Stimulated activated naive CD4-positive, alpha-beta T cell treated with Interleukin-2 at 50 U/mL for 16 hours (primary cell): ENCODE measurements around the gene ALKBH2.

ENCODE experiments used
- DNase-seq: peaks from one replicate; lab custom pipeline; 2025; lab: John Stamatoyannopoulos, UW

The ALKBH2 gene

DNA sequence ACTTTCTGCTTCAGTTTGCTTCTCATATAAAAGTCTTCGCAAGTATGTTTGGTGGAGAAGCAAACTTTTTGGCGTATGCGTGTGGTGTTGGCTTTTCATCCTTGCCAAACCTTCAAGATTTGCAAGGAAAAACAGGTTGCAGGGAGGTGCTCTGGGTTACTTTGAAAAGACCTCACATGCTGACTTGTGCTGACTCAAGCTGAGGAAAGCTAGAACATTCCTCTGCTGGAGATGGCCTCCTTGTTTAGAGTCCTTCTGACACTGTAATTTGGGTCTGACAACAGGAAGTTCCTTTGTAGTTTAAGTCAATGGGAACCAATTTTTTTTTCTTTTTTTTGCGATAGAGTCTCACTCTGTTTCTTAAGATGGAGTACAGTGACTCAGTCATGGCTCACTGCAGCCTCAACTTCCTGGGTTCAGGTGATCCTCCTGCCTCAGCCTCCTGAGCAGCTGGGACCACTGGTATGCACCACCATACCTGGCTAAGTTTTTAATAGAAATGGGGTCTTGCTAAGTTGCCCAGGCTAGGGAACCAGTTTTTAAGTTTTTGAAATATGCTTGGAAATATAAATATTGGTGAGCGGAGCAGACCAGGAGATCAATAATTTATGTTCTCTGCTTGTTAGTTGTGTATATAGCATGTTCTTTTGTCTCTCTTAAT lies 20.5 kb upstream of the ALKBH2 start:
- DNase-seq: no peak

DNA sequence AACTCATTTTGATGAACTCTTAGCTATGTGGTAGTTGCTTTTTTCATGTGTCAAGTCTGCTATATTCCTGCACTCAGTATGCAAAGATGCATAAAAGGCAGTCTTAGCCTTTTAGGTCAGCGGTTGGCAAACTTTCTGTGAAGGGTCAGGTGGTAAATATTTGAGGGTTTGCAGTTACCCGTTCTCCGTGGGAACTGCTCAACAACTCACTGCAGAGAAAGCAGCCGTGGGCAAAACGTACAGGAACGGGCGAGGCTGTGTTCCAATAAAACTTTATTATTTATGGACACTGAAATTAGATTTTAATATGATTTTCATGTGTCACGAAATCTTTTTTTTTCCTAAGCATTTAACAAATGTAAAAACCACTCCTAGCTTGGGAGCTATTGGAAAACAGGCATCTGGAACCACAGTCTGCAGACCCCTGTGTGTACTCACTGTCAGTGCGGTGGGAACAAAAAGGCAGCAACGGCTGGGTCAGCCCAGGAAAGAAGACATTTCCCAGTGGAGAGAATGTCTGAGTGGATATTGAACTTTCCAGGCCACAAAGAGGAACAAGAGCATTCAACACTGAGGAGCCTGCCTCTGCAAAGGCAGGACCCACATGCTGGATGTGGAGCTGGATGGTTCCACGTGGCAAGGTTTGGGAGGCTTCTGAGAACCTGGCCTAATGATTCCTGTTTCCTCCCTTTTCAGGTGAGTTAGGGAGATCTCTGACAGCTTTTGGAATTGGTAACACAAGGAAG lies 19.6 kb upstream of the ALKBH2 start:
- DNase-seq: no peak

DNA sequence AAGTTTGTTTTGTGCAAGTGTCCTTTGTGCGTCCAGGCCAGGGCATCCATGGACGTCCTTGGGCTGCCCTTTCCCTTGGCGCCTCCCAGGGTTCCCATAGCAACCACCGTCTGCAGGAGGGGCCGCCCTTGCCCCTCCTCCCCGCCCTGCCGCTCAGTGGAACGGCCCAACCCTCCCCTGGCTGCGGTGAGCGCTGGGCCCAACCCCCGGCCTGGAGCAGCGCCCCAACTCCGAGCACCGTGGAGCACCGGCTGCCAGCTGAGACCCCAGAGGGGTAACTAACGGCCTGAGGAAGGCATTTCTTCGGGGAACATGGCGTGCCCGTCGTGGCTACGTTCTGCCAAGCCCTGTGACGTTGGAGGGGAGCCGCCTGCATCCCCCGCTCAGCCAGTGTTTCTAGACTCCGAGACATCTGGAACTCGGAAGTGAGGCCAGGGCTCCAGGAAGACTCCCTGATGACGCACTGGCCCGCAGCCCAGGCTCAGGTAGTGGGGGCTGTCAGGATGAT lies 17.8 kb upstream of the ALKBH2 start:
- peak; percentile 38 for DNase-seq

DNA sequence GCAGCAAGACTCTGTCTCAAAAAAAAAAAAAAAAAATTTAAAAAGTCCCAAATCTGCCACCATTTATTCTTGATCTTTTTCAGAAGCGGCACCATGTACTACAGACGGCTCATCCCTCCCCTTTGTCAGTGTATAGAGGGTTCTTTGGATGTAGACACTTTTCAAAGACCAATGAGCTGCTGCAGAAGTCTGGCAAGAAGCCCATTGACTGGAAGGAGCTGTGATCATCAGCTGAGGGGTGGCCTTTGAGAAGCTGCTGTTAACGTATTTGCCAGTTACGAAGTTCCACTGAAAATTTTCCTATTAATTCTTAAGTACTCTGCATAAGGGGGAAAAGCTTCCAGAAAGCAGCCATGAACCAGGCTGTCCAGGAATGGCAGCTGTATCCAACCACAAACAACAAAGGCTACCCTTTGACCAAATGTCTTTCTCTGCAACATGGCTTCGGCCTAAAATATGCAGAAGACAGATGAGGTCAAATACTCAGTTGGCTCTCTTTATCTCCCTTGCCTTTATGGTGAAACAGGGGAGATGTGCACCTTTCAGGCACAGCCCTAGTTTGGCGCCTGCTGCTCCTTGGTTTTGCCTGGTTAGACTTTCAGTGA lies 16.6 kb upstream of the ALKBH2 start:
- no peak for DNase-seq

DNA sequence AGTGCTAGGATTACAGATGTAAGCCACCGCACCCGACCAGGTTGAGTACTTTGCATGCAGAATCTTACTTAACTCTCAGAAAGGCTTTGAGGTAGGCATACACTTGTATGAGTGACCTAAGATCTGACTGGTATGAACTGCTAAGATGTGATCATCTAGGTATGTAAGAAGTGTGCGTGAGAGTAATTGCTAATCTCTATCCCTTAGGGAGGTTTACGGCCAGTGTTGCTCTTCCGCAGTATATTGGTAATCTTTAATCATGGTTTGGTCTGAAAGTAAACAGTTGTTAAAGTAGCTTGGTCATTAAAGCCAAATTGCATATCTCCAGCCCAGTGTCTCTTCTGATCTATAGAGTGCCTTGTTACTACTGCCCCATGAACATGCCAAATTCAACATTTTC lies 11.9 kb upstream of the ALKBH2 start:
- DNase-seq: no peak

DNA sequence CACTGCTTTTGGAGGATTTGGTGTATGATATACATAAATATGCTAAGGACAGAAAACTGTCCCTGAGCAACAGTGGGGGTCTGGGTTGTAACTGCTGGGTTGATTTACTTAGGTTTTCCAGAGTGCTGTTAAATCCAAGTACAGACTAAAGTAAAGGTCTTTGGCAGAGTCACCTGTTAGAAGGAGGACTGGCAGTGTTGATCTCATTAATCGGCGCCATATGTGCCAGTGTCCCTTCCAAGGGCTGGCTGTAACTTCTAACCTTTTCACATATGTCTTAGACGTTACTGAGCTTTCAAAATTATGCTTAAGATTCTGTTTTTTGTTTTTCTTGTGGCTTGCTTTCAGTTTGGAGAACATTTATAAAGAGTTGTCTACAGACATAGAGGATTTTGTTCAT lies 9.2 kb upstream of the ALKBH2 start:
- no peak for DNase-seq

DNA sequence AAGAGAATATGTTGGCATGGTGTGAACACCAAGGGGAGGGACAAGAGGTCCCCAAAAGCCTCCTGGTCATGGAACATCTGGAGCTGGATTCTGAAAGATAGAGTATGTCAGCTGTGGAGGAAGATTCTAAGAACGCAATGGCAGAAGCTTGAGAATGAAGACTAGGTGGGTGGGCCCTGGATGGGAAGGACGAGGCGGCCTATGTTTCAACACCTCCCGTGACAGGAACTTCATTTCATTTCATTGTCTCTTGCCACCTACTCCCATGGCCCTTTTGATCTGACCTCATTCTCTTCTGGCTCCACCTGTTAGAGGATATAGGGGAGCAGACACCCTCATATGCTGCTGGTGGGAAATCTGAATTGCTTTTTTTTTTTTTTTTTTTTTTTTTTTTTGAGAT lies 7.5 kb upstream of the ALKBH2 start:
- DNase-seq: no peak

DNA sequence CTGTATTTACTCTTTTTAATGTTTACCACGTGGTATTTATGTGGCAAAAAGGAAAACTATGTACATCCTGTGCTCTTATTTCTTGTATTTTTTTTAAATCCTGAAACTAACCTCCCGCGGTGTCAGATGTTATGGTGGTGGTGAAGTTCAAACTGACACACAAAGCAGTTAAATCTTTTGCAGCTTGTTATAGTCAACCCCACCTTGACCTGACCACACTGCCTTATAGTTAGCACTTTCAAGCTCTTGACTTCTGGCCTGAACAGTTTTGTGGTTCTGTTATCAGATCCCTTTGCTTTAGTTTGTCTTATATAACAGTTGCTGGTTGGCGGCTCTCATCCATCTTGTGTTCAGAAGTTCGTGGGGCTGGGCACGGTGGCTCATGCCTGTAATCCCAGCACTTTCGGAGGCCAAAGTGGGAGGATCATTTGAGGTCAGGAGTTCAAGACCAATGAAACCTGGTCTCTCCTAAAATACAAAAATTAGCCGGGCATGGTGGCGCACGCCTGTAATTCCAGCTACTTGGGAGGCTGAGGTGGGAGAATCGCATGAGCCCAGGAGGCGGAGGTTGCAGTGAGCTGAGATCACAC lies 6.3 kb upstream of the ALKBH2 start:
- DNase-seq: no peak

DNA sequence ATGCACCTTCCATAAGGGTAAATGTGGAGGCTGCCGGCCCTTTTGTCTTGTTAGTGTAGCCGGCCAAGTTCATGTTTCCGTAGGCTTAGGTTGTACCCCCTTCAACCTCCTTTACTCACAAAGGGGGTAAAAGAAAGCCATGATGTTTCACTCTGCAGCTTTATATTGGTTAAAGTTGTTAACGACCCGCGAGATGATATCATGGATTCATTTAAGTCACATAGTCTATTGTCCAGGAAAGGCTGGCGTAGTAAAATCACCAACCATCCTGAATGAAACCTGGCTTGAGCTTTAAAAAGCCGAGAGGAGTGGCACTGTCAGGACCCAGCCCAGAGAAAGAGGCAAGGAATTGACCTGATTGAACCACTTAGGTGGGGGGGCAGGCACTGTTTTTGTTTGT lies 5.4 kb upstream of the ALKBH2 start:
- DNase-seq: no peak

DNA sequence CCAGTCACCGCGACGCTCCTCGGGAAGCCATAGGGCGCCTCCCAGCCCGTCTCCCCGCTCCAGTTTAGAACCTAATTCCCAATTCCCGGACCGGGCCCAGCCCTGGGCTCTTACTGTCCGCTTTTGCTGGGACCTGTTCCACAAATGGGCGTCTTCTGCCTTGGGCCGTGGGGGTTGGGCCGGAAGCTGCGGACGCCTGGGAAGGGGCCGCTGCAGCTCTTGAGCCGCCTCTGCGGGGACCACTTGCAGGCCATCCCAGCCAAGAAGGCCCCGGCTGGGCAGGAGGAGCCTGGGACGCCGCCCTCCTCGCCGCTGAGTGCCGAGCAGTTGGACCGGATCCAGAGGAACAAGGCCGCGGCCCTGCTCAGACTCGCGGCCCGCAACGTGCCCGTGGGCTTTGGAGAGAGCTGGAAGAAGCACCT lies 4.9 kb upstream of the ALKBH2 start:
- DNase-seq: no peak

DNA sequence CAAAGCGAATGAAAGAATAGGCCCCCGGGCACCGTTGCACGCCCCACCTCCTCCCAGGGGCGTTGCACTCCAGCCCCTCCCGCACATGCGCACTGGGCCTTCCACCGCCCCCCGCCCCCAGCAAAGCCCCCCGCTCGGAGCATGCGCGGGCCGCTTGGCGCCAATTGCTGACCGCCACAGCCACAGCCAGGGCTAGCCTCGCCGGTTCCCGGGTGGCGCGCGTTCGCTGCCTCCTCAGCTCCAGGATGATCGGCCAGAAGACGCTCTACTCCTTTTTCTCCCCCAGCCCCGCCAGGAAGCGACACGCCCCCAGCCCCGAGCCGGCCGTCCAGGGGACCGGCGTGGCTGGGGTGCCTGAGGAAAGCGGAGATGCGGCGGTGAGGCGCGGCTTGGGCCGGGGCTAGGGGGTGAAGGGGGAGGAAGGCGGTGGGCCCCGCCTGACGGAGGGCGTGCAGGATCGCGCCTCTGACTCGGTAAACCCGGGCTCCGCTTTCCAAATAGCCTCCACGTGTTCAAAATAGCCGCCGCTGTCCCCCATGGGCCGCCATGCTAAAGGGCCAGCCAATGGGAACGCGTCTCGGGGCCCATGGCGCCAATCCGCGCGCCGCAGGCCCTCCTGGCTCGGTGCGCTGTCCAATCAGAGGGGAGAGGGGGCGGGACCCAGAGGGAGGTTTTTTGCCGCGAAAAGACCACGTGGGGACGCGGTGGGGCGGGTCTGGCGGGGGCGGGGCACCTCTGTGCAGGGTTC lies 4.3 kb upstream of the ALKBH2 start, which contains the start of gene UNG:
Gene UNG, plus strand, starts transcription at position 163 of the 748 bp plus-strand sequence. Its CDS starts 83 bp downstream, at position 246.
- DNase-seq: peak; percentile 96

DNA sequence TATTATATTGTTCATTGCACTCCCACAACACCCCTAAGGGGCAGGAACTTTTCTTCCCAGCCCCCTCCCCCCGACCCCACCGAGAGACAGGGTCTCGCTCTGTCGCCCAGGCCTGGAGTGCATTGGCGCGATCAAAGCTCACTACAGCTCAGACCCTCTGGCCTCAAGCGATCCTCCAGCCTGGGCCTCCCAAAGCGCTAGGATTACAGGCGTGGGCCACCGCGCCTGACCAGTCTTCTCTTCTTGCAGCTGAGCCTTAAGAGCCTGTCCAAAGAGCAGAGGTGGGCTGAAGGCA lies 3.8 kb upstream of the ALKBH2 start:
- no peak for DNase-seq

DNA sequence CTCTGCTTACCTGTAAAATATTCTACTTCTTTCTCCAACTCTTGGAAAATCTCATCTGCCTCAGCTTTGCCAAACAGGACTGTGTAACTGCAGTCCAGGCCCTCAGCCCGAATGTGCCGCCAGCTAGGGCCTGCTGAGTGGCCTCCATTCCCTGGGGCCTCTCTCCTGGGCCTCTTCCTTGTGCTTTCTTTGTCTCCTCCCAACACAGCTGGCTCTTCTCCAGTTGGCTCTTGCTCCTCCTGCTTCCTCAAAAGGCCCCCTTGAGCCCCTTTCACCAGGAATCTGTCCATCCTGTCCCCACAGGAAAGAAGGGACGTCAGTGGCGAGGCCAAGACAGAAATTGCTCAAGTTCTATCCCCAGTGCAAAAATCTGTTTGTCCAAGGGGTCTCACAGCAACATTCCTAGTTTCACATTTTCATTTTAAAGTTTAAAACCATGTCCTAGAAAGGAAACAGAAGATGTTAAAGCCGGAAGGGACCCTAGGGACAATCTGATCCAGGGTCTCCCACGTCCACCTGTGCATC lies 713 bp downstream of the ALKBH2 start:
- DNase-seq: no peak

DNA sequence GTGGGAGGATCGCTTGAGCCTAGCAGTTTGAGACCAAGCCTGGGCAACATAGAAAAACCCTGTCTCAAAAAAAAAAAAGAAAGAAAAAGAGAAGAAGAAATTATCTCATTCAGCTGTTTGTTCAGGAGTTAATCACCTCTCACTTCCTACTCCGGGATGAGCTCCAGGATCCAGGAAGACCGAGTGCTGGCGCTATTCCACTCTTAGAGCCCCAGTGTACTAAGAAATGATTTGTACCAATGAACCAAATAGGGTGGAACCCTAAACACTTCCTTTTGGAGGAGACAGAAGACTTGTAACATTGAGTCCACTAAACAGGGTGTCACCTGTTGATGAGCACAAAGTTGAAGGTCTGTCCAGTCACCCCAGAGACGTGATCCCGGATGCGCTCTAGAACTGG lies 3.6 kb downstream of the ALKBH2 start:
- no peak for DNase-seq

DNA sequence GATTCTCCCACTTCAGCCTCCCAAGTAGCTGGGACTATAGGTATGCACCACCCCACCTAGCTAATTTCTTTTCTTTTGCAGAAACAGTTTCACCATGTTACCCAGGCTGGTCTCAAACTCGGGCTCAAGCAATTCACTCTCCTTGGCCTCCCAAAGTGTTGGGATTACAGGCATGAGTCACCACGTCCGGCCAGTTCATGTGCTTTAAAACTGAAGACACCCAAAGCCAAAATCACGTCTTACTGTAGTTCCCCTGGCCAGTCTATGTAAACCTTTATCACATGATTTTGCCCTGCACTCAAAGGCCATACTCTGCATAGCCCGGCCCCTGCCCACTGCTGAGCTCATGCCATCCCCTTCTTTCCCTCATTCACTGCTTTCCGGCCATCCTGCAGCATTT lies 4.5 kb downstream of the ALKBH2 start:
- DNase-seq: no peak

DNA sequence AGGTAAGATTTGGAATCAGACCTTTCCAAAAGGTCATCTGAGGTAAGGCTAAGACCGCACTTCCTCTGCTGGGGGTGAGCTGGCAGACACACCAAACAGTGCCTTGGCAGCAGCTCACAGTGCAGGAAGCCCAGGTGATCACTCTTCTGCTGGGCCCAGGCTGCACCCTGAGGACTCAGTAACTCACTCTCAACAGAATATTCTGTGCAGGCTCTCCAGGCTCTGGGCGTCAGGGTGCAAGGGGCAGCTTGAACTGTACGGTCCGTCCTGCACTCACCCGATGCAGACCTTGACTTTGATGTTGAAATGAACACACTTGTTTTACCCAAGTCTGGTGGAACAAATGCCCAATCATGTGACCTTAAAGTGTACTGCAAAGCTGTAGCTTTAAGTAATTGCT lies 6.0 kb downstream of the ALKBH2 start:
- no peak for DNase-seq

DNA sequence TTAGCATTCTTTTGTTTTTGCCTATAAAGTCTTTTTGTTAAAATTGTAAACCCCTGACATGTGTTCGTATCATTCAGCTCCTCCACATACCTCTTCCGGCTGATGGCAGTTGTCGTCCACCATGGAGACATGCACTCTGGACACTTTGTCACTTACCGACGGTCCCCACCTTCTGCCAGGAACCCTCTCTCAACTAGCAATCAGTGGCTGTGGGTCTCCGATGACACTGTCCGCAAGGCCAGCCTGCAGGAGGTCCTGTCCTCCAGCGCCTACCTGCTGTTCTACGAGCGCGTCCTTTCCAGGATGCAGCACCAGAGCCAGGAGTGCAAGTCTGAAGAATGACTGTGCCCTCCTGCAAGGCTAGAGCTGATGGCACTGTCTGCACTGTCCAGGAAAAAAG lies 7.7 kb downstream of the ALKBH2 start:
- no peak for DNase-seq

DNA sequence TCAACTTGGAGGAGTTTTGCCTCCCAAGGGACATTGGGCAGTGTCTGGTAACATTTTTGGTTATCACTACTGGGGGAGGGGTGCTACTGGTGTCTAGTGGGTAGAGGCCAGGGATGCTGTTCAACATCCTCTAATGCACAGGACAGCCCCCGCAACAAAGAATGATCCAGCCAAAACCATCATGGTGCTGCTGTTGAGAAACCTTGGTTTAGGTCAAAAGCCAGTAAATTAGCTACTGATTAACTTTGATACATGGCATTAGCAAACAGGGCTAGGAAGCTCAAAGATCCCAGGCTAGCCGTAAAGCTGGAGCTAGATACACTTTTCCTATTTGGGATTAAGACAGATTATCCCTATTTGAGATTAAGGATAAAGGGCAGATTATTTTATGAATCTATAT lies 8.8 kb downstream of the ALKBH2 start:
- no peak for DNase-seq

DNA sequence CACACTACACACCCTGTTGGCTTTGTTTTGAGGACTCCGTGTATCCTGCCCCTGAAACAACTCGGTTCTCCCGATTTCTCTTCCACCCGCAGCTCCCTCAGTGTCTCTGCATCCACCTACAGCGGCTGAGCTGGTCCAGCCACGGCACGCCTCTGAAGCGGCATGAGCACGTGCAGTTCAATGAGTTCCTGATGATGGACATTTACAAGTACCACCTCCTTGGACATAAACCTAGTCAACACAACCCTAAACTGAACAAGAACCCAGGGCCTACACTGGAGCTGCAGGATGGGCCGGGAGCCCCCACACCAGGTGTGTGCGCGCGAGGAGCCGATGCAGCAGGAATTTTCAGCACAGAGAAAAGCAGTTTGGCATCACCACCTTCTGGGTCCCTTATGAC lies 10.5 kb downstream of the ALKBH2 start:
- DNase-seq: no peak

DNA sequence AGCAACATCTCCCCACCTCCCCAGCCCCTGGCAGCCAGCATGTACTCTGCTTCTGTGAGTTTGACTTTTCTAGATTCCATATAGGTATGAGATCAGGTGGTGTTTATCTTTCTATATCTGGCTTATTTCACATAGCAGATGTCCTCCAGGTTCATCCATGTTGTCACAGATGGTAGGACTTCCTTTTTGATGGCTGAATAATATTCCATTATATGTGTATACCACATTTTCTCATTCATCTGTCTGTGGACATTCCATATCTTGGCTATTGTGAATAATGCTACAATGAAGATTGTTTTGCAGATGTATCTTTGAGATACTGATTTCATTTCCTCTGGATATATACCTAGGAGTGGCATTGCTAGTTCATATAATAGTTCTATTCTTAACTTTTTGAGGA lies 18.4 kb downstream of the ALKBH2 start:
- DNase-seq: no peak

DNA sequence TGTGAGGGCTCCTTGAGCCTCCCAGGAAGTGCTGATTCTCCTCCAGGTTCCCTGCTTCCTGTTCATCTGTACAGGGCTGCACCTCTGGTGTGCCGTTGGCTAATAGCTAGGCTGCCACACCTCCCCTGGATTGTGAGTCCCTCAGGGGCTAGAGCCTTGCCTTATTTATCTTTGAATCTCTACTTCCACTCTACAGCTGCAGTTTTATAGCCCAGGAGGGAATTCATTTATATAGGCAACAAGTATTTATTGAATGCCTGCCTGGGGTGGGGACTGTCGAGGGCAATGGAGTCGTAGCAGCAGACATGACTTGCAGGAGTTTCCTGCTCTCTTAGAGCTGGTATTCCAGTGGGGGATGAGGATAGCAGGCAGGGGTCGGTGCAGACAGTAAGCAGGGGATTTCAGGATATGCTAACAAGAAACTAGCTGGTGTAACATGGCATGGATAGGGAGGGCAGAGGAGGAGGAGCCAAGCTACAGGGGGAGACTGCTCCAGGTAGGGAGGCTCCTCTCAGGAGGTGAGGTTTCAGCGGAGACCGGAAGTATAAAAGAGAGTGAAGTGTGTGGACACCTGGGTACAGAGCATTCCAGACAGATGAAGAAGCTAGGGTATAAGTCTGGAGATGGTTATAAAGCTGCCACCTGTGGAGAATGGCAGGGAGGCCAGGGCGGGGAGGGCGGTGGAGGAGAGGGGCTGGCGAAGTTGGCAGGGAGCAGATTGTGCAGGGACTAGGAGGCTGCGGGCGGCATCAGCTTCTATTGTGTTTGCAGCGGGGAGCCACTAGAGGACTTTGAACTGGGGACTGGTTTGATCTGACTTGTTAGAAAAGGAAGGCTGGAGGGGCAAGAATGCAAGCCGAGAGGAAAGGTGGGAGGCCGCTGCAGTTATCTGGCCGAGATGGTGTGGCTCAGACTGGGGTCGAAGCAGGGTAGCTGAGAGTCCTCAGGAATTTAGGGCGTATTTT lies 23.7 kb downstream of the ALKBH2 start:
- no peak for DNase-seq
